Thoracic aorta (tissue), 2 donors: ENCODE data around the gene PCNT. TPM values are rescaled to one million over a fixed set of nuclear protein-coding genes. Genes with fewer than 3 reads are reported as not detected.

Experiments used
- ATAC-seq: fragments of 150-250 bp; one replicate; pipeline ENCODE4 v1.8.0; 2017; ENCODE audit warnings: low read depth; ENCODE audit not compliant: insufficient number of reproducible peaks, low FRiP score
- DNase-seq: peaks from one replicate; pipeline ENCODE4 v3.0.0-alpha.2; 2020; ENCODE audit warnings: low spot score
- H3K27ac ChIP-seq, 2 donors: fragments of 200-600 bp; sonication (generic); 1 replicate in 1 of 2; 2 replicates in 1 of 2; pipeline ENCODE4 v1.5.1; 2016; ENCODE audit warnings: mild to moderate bottlenecking in 2 of 2, moderate library complexity in 2 of 2
- H3K27me3 ChIP-seq: fragments of 200-600 bp; sonication (generic); replicated peaks from 2 replicates; pipeline ENCODE4 v1.6.0; 2016; ENCODE audit warnings: mild to moderate bottlenecking; ENCODE audit not compliant: insufficient read depth
- H3K36me3 ChIP-seq: fragments of 200-600 bp; sonication (generic); one replicate; pipeline ENCODE4 v1.5.1; 2016
- H3K4me1 ChIP-seq, 2 donors: fragments of 200-600 bp; sonication (generic); 1 replicate in 1 of 2; 2 replicates in 1 of 2; pipeline versions ENCODE4 v1.5.1 to v1.6.0; 2016; ENCODE audit warnings: low read depth in 2 of 2, mild to moderate bottlenecking in 1 of 2; ENCODE audit not compliant: control insufficient read depth in 1 of 2
- H3K4me3 ChIP-seq: fragments of 200-600 bp; sonication (generic); 2 replicates; pipeline ENCODE4 v1.5.1; 2016; ENCODE audit warnings: mild to moderate bottlenecking
- H3K9me3 ChIP-seq: fragments of 200-600 bp; sonication (generic); 2 replicates; pipeline ENCODE4 v1.5.1; 2016
- total RNA-seq, 2 donors: library from RNA; depleted of rRNA; stranded (reverse); fragments of >200 nt; gene quantifications; one replicate each; pipeline versions ENCODE4 v1.1.0 to v1.2.3, GENCODE V29; 2016
- TF ChIP-seq, protein P1 (sequence below): fragments of 200-600 bp; sonication (generic); IDR thresholded peaks from one replicate; pipeline ENCODE4 v1.5.1; 2019; ENCODE audit warnings: antibody characterized with exemption

The PCNT gene
- total RNA-seq, 2 donors from 2014 or later, result 46.8 to 51.4 TPM

DNA sequence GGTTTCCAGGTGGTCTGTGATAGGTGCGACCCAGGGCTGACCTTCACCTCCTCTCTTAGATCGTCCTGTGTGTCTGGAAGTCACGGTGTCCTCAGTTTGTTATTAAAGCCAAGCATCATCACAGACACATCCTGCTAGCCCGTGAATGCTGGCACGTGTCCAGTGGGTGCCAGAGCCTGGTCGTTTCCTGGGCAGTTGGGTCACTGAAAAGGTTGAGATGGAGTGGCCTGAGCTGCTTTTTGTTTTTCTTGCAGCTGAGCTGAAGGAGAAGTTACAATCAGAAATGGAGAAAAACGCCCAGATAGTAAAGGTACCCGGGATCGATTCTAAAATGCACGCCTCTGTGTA, 23.2 kb downstream of the PCNT start:
- Histone ChIP-seq H3K4me1 (no peaks in the 10 kb centered on the region), H3K9me3 (no peaks in the 10 kb centered on the region), H3K4me3 (no peak overlapping the region), H3K27me3 (no peaks in the 10 kb centered on the region), H3K27ac (no peak overlapping the region), H3K36me3 (peaks cover 39% of the 10 kb centered on the region)
- TF ChIP-seq, protein P1, sequence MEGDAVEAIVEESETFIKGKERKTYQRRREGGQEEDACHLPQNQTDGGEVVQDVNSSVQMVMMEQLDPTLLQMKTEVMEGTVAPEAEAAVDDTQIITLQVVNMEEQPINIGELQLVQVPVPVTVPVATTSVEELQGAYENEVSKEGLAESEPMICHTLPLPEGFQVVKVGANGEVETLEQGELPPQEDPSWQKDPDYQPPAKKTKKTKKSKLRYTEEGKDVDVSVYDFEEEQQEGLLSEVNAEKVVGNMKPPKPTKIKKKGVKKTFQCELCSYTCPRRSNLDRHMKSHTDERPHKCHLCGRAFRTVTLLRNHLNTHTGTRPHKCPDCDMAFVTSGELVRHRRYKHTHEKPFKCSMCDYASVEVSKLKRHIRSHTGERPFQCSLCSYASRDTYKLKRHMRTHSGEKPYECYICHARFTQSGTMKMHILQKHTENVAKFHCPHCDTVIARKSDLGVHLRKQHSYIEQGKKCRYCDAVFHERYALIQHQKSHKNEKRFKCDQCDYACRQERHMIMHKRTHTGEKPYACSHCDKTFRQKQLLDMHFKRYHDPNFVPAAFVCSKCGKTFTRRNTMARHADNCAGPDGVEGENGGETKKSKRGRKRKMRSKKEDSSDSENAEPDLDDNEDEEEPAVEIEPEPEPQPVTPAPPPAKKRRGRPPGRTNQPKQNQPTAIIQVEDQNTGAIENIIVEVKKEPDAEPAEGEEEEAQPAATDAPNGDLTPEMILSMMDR, result no peak
- no peak for DNase-seq
- ATAC-seq, result no peak

DNA sequence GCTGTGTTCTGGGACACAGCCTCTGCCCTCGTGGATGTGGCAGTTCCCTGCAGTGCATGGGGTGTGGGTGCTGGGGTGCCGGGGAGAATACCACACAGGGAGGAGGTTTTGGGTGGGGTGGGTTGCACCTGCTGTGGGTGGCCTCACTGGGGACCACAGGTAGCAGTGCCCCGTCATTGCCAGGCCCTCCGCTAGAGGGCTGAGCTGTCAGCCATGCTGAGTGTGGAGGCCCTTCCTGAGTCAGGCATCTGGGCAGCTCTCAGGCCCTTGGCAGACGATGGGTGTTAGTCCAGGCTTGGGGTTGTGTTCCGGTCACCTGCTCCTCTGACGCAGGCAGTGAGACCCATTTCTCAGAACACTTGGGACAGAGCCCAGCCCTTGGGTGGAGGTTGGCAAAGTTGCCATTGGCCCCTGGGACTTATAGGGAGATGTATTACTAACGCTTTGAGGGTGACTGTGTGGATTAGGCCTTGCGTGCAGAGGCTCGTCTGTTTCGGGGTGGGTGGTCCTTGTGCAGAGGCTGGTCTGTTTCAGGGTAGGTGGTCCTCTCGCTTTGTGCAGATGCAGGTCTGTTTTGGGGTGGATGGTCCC, 23.9 kb downstream of the PCNT start:
- Histone ChIP-seq H3K27me3 (no peaks in the 10 kb centered on the region), H3K27ac (peak overlapping the region in 1 of 2 donors; percentile 31), H3K36me3 (peaks cover 46% of the 10 kb centered on the region), H3K4me3 (no peak overlapping the region), H3K9me3 (no peaks in the 10 kb centered on the region), H3K4me1 (no peaks in the 10 kb centered on the region)
- TF ChIP-seq, protein P1, result peak; percentile 28
- ATAC-seq (peak; percentile 72), DNase-seq (no peak)

DNA sequence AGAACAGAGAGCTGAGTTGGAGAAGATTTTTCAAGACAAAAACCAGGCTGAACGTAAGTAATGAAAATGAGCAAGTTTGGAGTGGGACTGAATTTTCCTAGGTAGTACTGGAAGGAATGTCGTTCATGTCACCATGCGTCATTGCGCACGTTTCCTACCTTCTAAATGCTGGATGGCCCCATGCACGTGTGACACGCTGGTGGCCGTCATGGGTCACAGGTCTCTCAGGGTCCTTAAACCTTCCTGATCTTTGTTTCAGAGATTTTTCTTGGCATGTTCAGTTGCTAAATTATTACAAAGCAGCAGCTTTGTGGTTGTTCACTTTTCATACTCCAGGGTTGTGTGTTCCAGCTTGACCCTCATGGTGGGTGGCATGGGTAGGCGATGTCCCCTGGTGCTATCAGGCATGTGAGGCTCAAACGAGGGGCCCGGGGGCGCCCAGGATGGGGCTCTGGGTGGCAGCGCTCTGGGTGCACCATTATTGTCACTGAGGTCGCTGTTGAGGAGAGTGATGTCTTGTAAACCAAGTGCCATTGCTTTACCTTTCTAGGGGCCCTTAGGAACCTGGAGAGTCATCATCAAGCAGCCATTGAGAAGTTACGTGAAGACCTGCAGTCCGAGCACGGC, 25.3 kb downstream of the PCNT start:
- Histone ChIP-seq H3K4me1 (no peaks in the 10 kb centered on the region), H3K4me3 (no peak overlapping the region), H3K9me3 (no peaks in the 10 kb centered on the region), H3K27me3 (no peaks in the 10 kb centered on the region), H3K27ac (no peak overlapping the region), H3K36me3 (peaks cover 59% of the 10 kb centered on the region)
- DNase-seq (no peak), ATAC-seq (no peak)
- TF ChIP-seq, protein P1, result no peak

DNA sequence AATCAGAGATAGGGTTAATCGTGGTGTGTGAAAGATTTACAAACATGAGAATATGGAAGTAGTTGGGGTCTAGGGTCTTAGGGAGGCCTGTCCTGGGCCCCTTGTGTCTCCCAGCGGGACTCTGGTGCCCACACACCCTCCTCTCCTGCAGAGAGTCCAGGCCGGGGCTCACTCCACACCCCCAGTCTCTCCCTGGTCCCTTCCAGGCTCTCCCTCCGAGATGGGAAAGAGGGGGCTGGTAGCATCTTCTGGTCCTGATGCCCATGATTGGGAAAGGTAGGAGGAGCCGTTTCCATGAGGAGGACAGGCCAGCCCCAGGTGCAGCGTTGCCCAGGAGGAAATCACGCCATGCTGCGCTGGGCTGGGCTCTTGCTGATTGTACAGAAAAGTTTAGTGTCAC, 26.6 kb downstream of the PCNT start:
- Histone ChIP-seq H3K36me3 (peaks cover 70% of the 10 kb centered on the region), H3K4me1 (no peaks in the 10 kb centered on the region), H3K27me3 (no peaks in the 10 kb centered on the region), H3K9me3 (no peaks in the 10 kb centered on the region), H3K27ac (no peak overlapping the region), H3K4me3 (no peak overlapping the region)
- TF ChIP-seq, protein P1, result no peak
- DNase-seq, result no peak
- ATAC-seq, result no peak

DNA sequence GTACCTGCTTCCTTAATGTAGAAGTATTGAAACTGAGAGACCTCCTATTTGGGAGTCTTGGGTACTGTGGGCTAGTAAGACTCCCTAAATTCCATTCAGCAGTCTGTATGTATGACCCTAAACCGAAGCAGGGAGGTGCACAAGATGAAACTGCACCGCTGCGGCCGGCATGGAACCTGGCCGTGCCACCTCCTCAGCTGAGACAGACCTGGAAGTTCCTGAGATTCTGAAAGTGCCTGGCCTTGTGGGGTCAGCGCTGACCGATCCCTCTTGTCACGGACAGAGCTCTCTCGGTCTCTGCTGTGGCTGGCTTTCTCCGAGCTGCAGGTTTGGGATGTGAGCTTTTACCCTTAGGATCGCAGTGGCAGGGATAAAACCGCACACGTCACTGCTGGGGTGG, 27.0 kb downstream of the PCNT start:
- H3K4me1 ChIP-seq, result no peaks in the 10 kb centered on the region
- no peak overlapping the region for H3K4me3 ChIP-seq
- no peaks in the 10 kb centered on the region for H3K9me3 ChIP-seq
- TF ChIP-seq, protein P1, result no peak
- no peak overlapping the region for H3K27ac ChIP-seq
- no peak for DNase-seq
- no peak for ATAC-seq
- no peaks in the 10 kb centered on the region for H3K27me3 ChIP-seq
- peaks cover 74% of the 10 kb centered on the region for H3K36me3 ChIP-seq
